Hematopoietic multipotent progenitor cell (in vitro differentiated cells): ENCODE data around the gene GUF1. TPM values are rescaled to one million over a fixed set of nuclear protein-coding genes. Genes with fewer than 3 reads are reported as not detected.

Experiments
- DNase-seq, 3 donors: peaks; one replicate each; pipeline ENCODE4 v3.0.0-alpha.2; 2011 to 2015; ENCODE audit warnings: low read depth in 2 of 3, low spot score in 2 of 3
- total RNA-seq: library from RNA; depleted of rRNA; stranded (reverse); fragments of >200 nt; gene quantifications from one replicate; pipeline ENCODE4 v1.2.3, GENCODE V29; 2012

GUF1 gene, protein sequence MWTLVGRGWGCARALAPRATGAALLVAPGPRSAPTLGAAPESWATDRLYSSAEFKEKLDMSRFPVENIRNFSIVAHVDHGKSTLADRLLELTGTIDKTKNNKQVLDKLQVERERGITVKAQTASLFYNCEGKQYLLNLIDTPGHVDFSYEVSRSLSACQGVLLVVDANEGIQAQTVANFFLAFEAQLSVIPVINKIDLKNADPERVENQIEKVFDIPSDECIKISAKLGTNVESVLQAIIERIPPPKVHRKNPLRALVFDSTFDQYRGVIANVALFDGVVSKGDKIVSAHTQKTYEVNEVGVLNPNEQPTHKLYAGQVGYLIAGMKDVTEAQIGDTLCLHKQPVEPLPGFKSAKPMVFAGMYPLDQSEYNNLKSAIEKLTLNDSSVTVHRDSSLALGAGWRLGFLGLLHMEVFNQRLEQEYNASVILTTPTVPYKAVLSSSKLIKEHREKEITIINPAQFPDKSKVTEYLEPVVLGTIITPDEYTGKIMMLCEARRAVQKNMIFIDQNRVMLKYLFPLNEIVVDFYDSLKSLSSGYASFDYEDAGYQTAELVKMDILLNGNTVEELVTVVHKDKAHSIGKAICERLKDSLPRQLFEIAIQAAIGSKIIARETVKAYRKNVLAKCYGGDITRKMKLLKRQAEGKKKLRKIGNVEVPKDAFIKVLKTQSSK
- 7.5 TPM for total RNA-seq

- peak; percentile 85 to 94 (median 91) for DNase-seq
Measured at GRCh38 chr4:44678094-44679041, at the start of gene GUF1. GUF1 (plus strand) TSS chr4:44678420; CDS start chr4:44678623, 203 bp downstream.

DNA sequence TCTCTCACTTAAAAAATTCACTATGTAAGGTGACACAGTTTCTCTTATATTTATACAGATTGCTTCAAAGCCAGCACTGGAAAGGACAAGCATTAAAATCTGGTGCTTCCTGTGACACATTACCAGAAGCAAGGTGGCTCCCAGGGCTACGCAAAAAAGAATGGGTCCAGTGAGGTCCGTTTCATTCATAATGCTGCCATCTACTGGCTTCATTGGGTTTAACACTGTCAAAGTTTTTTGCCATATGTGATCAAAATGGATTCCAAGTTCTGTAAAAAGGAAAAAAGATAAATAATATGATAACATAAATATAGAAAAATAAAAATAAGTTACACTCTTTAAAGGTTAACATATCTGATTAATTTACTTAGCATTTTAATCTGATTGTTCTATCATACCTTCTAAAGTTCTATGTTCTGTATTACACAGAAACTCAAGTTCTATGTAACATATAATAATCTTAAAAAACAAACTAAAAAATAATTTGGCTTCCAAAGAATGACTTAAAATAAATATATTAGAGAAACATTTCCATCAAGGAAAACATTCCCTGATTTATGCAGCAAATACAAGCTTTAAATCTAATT is 48.8 kb upstream of the GUF1 start:
- DNase-seq = peak; percentile 5 to 72 (median 46)

DNA sequence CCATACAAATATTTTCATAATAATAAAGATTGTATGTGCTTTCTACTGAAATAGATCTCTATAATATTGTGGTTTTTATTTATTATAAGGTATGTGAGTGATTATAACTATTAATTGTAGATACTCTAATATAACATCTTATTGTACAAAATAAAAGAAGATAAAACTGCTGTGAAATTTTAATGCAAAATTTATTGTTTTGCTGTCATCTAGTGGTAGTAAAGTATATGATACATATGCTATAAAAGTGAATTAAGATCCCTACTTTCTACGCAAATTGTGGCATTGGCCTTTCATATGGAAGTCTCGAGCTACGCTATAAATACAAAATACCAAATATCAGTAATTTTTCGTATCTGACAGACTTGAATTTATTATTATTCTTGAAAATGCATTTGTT is 46.1 kb upstream of the GUF1 start:
- no peak for DNase-seq

DNA sequence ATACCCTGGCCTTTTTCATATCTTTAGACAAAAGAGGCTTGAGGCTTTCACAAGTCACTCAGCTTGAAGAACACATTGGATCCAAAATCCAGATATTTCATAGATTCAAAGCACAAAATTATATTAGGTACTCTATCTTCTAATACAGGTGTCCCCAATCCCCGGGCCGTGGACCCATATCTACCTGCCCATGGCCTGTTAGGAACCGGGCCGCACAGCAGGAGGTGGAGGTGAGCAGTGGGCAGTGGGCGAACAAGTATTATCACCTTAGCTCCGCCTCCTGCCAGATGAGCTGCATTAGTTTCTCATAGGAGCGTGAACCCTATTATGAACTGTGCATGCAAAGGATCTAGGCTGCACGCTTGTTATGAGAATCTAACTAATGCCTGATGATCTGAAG is 45.5 kb upstream of the GUF1 start:
- DNase-seq = no peak

- DNase-seq = no peak
Measured at GRCh38 chr4:44638091-44638490, 40.1 kb upstream of the GUF1 start.

GRCh38 chr4:44646151-44646550 is 32.1 kb upstream of the GUF1 start:
- DNase-seq = no peak

- DNase-seq = no peak
Measured at GRCh38 chr4:44651425-44651824, 26.8 kb upstream of the GUF1 start, which contains the start of gene YIPF7. YIPF7 (minus strand) TSS chr4:44651625; CDS start chr4:44650100, 1,525 bp downstream.

DNA sequence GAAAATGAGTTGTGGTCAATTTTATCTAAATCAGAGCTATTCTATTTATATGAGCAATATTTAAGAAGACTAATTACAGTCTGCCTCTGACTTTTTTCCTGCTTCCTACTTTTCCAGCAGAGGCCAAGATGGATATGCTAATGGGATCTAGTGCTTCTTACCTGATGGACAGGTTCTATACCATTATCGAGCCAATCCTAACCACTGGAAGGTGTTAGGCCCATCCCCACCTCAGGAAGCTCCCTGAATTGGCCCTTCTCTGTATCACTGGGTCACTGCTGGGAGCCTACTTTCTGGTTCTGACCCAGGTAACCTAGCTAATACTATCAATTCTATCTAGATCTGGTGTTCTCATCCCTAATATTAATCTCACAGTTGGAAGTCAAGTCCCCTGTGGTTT is 26.2 kb upstream of the GUF1 start:
- DNase-seq = no peak

DNA sequence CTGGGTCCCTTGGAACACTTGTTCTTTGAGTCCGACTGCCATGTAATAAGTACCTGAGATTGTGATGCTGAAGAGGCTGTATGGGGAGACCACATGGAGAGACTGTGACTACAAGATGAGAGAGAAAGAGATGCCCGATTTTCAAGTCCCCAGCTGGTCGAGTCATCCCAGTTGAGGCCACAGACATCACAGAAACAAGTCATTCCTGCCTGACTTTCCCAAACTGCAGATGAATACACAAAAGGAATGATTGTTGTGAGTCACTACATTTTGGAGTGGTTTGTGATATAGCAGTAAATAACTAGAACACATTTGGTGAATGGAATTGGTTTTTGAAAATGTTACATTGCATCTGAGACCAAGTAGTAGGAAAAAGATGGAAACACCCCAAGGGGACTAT is 17.8 kb upstream of the GUF1 start:
- DNase-seq = no peak

- no peak for DNase-seq
Measured at GRCh38 chr4:44661940-44662622, 16.1 kb upstream of the GUF1 start.

GRCh38 chr4:44662623-44663005 is 15.6 kb upstream of the GUF1 start:
- DNase-seq = peak in 1 of 3 donors; percentile 9

DNA sequence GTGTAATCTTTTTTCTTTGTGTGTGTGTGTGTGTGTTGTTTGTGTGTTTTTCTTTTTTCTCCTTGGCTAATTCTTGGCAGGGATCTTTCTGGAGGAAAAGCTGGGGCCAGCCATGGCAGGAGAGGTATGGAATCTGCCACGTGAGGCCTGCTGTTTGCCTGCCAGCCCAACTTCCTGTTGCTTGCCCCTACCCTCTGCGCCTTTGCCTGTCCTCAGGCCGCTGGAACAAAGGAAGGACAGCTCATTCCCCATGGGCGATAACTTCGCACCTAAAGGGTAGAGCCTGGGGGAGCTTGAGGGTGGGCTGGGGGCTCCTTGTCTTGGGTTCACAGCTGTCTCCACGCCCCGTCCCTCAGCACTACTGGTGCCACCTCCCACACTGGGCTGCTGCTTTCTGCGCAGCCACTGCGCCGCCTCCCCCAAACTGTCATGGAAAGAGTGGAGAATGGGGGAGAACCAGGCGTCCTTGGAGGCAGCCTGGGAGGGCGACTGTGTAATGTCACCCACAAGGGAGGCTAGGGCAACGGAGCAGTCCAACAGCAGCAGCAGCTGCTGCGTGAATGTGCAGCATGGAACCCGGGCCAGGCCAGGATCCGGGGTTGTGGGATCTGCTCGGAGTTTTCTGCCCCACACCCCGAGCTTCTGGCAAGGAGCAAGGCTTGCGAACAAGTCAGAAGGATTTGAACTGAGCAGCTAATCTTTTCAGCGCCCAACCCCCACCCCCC is 14.5 kb upstream of the GUF1 start:
- no peak for DNase-seq

DNA sequence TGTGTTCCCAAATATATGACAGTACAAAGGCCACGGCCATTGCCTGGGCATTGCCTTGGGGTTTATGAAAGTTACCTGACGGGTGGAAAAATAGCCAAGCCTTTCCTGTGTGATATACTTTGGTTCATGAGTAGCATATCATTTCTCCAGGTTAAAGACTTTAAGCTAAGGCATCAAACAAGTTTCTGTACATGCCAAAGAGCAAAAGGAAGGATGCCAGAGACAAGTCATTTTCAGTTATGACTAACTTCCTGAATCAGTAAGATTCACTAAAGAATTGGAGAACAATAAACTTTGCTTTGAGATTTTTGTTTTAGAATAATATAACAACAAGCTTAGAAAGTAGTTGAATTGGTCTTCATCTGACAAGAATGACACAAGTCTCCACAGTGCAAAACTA is 9.7 kb upstream of the GUF1 start:
- no peak for DNase-seq

DNA sequence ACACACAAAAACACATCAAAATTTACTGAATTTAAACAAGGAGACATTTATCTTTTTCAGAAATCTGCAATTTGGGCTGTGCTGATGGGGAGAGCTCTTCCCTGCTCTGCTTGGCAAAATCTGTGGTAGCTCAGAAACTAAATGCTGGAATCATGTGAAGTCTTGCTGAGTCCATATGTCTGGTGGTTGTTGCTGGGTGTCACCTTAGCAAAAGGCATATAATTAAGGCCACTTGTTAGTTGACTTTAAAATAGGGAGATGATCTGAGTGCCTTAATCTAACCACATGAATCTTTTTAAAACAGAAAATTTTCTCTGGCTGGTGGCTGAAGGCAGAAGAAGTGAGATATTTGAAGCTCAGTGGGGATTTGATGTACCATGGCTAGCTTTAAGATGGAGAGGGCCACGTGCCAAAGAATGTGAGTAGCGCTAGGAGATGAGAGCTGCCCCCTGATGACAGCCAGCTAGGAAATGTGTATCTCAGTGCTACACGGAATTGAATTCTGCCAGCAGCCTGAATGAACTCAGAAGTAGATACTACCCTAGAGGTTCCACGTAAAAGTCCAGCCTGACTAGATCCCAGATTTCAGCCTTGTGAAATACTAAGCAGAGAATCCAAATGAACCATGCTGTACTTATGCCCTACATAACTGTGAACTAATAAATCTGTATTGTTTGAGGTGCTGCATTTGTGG is 7.6 kb upstream of the GUF1 start:
- DNase-seq = no peak

GRCh38 chr4:44671636-44672035 is 6.6 kb upstream of the GUF1 start:
- DNase-seq = no peak

DNA sequence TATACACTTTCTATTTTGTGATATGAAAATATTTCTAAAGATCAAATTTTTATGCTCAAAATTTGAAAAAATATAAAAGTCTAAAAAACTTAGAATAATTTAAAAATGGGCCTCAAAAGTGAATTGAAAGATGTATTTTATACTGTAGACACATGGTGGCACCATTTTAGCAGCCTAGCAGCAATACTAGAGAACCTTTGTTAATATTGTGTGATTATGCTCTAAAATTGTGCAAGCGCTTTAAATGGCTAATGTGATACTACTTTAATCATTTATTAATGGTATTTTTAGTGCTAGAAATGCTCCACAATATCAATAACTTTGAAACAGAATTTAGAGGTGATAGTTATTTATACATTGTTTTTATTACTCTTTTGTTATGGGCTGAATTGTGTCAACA is 3.7 kb upstream of the GUF1 start:
- peak in 1 of 3 donors; percentile 8 for DNase-seq

DNA sequence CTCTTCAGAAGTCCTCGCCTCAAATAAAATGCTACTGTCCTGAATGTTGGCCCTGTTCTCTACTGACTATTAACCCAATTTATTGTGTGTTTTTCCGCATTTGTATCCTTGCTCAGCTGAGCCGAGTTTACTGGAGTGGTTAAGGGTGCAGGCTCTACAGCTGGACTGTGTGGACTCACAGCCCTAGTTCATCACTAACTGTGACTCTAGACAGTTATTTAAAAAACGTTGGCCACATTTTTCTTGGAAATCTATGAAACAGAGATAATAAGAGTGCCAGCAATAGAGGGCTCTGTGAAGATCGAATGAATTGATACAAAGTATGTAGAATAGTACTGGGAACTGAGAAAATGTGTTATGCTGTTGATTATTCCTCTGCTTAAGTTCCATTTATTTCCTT is 2.9 kb upstream of the GUF1 start:
- DNase-seq = no peak

DNA sequence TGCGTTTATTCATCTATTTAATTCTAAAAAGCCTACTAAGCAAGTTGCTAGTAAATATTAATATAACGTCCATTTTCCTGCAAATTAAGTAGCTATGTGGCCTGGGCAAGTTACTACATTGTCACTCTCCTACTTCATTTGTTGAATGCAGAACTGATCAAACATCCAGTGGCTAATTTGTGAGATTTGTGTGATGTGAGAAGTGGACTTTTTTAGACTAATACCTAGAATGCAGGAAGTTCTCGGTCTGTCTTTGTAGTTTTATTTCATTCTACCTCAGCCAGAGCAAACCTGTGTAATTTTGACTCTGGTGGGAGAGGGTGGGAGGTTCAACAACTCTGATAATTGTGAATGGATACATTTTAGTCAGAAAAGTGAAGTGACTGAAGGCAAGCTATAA is 840 bp downstream of the GUF1 start:
- DNase-seq = no peak

GRCh38 chr4:44684648-44685047 is 6.4 kb downstream of the GUF1 start:
- DNase-seq = no peak
